Stimulated activated CD8-positive, alpha-beta memory T cell treated with anti-CD3 and anti-CD28 coated beads, Interleukin-2, amount 100 ng/mL, for 48 hours (primary cell): ENCODE measurements around the gene SPN.
"Not testable (repeated sequence)": the region's sequence is repeated elsewhere in the genome, so short reads cannot be mapped to it uniquely, and the experiment has no call there.

Experiments
- DNase-seq, 2 donors: peaks; one replicate each; pipeline ENCODE4 v3.0.0-alpha.2; 2020; ENCODE audit warnings: low read depth in 2 of 2

Gene SPN

GRCh38 chr16:29701214-29701555 lies 38.1 kb downstream of the SPN start:
- DNase-seq = no peak

DNA sequence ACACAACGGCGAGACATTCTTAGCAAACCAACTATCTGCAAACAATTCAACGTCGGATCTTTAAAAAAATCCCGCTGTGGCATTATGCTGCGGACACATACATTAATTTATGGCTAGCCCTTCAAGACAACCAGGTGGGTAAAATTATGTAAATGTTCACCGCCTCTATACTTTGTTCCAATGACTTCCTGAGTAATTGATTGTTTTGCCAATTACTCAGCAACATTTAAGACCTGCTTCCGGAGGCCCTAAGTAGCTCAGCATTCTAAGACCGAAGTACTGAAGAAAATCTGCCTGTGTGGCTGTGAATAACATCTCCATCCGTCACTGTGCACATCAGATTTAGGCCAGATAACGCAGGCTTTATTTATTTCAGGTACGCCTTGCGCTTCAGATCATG lies 39.2 kb downstream of the SPN start:
- DNase-seq = no peak

GRCh38 chr16:29705030-29705429 lies 42.0 kb downstream of the SPN start:
- DNase-seq = no peak

GRCh38 chr16:29707160-29707559 lies 44.1 kb downstream of the SPN start:
- not testable (repeated sequence) for DNase-seq

DNA sequence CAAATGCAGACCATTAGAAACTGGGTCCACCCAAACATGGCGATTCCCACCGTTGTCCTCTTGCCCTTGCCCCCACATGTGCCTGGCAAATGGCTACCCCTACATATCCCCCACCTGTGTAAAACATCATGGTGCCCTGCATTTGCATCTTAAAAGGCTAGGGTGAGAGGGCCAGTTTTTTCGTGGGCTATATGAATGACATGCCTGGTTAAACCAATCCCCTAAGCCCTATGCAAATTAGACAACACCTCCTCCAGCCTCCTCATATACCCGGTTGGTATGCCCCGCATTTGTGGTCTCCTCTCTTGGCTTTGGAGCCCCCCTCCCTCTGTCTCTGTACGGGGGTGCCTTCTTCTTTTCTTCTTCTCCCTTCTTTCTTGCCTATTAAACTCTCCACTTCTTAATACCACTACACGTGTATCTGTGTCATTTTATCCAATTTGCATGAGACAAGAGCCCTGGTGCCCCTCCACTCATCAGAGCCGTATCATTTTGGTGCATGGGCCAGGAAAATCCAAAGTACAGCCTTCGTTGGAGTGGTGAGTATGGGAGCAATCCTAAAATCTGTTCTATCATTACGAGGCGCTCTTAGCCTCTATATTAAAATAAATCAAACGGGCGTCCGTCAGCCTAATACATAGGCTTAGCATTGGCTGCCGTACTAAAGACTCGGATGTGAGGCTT lies 46.0 kb downstream of the SPN start:
- DNase-seq = no peak

DNA sequence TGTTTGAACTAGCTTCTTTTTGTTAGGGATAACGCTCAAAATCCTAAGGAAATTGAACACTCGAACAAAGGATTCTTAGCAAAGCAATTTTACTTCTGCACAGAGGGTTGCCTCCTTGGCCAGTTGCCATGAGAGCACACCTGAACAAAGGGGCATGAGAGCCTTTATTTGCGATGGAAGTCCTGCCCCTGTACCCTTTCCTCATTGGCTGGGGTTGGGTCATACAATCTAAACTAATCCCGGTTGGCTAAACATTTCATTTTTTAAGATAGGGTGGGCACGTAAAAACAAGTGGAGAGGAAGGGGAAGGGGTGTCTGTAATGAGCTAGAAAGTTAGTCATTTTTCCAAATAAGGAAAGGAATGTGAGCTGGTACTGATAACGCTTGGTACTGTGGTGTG lies 46.6 kb downstream of the SPN start:
- not testable (repeated sequence) for DNase-seq

GRCh38 chr16:29710227-29711219 lies 47.5 kb downstream of the SPN start:
- no peak for DNase-seq

GRCh38 chr16:29712809-29713208 lies 49.8 kb downstream of the SPN start:
- no peak for DNase-seq

- no peak for DNase-seq
These were observed 51.3 kb downstream of the SPN start for GRCh38 chr16:29714396-29714795.

DNA sequence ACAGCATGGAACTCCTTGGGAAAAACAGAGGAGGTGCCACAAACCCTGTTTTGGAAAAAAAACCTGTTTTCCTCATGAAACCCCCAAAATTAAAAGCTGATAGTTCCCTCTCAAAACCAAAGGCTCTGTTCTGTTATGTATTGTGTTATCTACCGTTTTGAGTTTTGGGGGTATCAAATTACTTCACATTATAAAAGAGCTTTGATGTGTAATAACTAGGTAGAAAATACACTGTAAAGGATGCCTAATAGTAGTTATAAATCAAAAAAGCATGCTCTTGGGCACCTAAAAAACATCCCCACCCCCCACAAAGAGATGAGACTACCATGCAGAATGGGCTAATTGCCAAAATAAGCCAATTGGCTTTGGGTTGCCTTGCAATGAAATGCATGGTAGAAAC lies 51.9 kb downstream of the SPN start:
- no peak for DNase-seq

DNA sequence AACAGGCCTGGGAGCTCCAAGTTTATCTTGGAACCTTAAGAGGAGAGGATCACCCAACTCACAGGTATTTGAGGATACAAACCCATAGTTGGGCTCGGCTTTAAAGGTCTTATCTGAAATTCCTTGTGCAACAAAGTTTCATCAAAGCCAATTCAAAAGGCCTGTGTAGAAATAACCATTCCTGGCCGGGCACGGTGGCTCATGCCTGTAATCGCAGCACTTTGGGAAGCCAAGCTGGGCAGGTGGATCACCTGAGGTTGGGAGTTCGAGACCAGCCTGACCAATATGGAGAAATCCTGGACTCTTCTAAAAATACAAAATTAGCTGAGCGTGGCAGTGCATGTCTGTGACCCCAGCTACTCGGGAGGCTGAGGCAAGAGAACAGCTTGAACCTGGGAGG lies 54.1 kb downstream of the SPN start:
- DNase-seq = no peak

DNA sequence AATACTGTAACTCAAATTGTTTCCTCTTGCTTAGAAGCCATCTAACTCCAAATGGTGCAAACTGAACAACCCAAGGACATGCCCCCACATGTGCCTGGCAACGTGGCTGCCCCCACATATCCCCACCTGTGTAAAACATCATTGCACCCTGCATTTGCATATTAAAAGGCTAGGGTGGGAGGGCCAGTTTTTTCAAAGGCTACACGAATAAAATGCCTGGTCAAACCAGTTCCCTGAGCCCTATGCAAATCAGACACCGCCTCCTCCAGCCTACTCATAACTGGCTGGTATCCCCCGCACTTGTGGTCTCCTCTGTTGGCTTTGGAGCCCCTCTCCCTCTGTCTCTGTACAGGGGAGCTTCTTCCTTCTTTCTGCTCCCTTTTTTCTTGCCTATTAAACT lies 56.0 kb downstream of the SPN start:
- no peak for DNase-seq
